Tibial nerve (tissue), 4 donors: ENCODE measurements around the gene RWDD4. TPM values are rescaled to one million over a fixed set of nuclear protein-coding genes. Genes with fewer than 3 reads are reported as not detected.
A peak's percentile ranks its signal among the peaks of the same experiment; 100 is the strongest.

Experiments
- DNase-seq, 2 donors: peaks; one replicate each; pipeline ENCODE4 v3.0.0-alpha.2; 2019; ENCODE audit warnings: low spot score in 2 of 2
- H3K27ac ChIP-seq, 4 donors: fragments of 200-600 bp; sonication (generic) in 3 of 4; one replicate each; pipeline ENCODE4 v1.5.1; 2017 to 2019; ENCODE audit warnings: mild to moderate bottlenecking in 1 of 4
- H3K27me3 ChIP-seq, 2 donors: fragments of 200-600 bp; sonication (generic) in 1 of 2; one replicate each; pipeline versions ENCODE4 v1.5.1 to v1.6.0; 2017 to 2019
- H3K36me3 ChIP-seq, 3 donors: fragments of 200-600 bp; sonication (generic); one replicate each; pipeline ENCODE4 v1.5.1; 2018 to 2019
- H3K4me1 ChIP-seq, 4 donors: fragments of 200-600 bp; sonication (generic) in 3 of 4; one replicate each; pipeline ENCODE4 v1.5.1; 2017 to 2019
- H3K4me3 ChIP-seq, 4 donors: fragments of 200-600 bp; sonication (generic) in 3 of 4; one replicate each; pipeline ENCODE4 v1.5.1; 2017 to 2019; ENCODE audit warnings: mild to moderate bottlenecking in 1 of 4, moderate library complexity in 1 of 4
- H3K9me3 ChIP-seq, 4 donors: fragments of 200-600 bp; sonication (generic) in 3 of 4; one replicate each; pipeline ENCODE4 v1.5.1; 2017 to 2019
- EP300 ChIP-seq, 2 donors: sonication (generic); formaldehyde crosslinking; IDR thresholded peaks; one replicate each; pipeline ENCODE4 v1.6.1; 2017; ENCODE audit warnings: antibody characterized with exemption in 2 of 2, mild to moderate bottlenecking in 1 of 2
- POLR2A ChIP-seq, 2 donors: fragments of 450-650 bp; IDR thresholded peaks; one replicate each; pipeline ENCODE4 v1.6.1; 2017; ENCODE audit warnings: antibody characterized with exemption in 2 of 2, mild to moderate bottlenecking in 2 of 2, moderate library complexity in 2 of 2
- WGBS, 2 donors: methylation state at CpG; one replicate each; pipeline ENCODE4 v1.1.5; 2018; 5-methylcytosine and 5-hydroxymethylcytosine counted together
- total RNA-seq, 4 donors: library from RNA; depleted of rRNA; stranded (reverse); fragments of >200 nt; gene quantifications; one replicate each; pipeline ENCODE4 v1.1.0, GENCODE V29; 2016
- TF ChIP-seq, protein P1 (sequence below), 5 experiments: fragments of 200-600 bp in 3 of 5; fragments of 450-650 bp in 2 of 5; sonication (generic) in 3 of 5; IDR thresholded peaks; one replicate each; pipeline ENCODE4 v1.5.1; 2016 to 2019; ENCODE audit warnings: antibody characterized with exemption in 5 of 5, mild to moderate bottlenecking in 3 of 5, moderate library complexity in 2 of 5

Gene RWDD4
- total RNA-seq, 4 donors from 2014 or later = 19.8 to 24.9 (median 24.8) TPM

DNA sequence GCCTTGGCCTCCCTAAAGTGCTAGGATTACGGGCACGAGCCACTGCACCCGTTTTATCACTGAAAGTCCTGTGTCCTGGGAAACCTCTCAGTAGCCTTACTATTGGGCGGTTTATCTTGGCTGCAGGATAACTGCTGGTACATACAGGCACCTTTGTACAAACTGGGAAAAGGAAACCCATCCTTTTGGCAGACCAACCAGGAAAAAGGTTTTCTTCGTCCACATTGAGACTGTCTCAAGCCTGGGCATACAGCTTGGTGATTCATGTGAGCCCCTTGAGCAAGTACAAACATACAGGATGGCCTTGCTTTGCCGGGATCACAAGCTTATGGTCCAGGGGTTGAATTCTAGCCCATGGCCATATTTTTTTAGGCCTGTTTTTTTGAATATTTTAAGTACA, 32.8 kb downstream of the RWDD4 start:
- TF ChIP-seq, protein P1, sequence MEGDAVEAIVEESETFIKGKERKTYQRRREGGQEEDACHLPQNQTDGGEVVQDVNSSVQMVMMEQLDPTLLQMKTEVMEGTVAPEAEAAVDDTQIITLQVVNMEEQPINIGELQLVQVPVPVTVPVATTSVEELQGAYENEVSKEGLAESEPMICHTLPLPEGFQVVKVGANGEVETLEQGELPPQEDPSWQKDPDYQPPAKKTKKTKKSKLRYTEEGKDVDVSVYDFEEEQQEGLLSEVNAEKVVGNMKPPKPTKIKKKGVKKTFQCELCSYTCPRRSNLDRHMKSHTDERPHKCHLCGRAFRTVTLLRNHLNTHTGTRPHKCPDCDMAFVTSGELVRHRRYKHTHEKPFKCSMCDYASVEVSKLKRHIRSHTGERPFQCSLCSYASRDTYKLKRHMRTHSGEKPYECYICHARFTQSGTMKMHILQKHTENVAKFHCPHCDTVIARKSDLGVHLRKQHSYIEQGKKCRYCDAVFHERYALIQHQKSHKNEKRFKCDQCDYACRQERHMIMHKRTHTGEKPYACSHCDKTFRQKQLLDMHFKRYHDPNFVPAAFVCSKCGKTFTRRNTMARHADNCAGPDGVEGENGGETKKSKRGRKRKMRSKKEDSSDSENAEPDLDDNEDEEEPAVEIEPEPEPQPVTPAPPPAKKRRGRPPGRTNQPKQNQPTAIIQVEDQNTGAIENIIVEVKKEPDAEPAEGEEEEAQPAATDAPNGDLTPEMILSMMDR (IDR thresholded peaks at IDR 0.05) = no peak
- no peak for TF ChIP-seq POLR2A (IDR thresholded peaks at IDR 0.05)
- TF ChIP-seq EP300 (IDR thresholded peaks at IDR 0.05) = no peak
- H3K4me3 ChIP-seq = no peak overlapping the region
- H3K36me3 ChIP-seq = no peaks in the 10 kb centered on the region
- 82 to 86% methylated on average over 6 of the region's 6 CpGs for WGBS, 2 donors
- peaks cover 0 to 4% (median 0%) of the 10 kb centered on the region in 4 donors for H3K4me1 ChIP-seq
- DNase-seq = no peak
- no peaks in the 10 kb centered on the region for H3K9me3 ChIP-seq
- no peaks in the 10 kb centered on the region for H3K27me3 ChIP-seq
- H3K27ac ChIP-seq = no peak overlapping the region

DNA sequence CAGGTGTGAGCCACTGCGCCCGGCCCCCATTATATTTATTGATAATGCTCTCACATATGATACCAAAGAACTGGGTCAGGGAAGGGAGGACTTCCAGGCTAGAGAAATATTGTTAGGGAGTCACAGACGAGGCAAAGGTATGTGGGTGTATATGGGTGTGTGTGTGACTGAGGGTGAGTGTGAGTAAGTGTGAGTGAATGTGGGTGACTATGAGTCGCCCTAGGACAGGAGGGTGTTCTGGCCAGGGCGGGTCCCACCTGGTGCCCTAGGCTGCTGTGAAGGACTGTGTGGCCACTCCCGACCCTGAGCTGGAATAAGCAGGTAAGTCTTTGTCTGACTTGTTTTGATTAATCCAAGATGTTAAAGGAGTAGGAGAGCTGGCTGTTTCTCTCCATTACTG, 34.4 kb downstream of the RWDD4 start:
- WGBS, 2 donors = 83 to 94% methylated on average over 6 of the region's 6 CpGs
- no peak for DNase-seq
- TF ChIP-seq POLR2A (IDR thresholded peaks at IDR 0.05) (no peak), EP300 (IDR thresholded peaks at IDR 0.05) (no peak)
- TF ChIP-seq, protein P1 (IDR thresholded peaks at IDR 0.05) = no peak
- Histone ChIP-seq H3K27me3 (no peaks in the 10 kb centered on the region), H3K27ac (no peak overlapping the region), H3K4me1 (peaks cover 0 to 12% (median 0%) of the 10 kb centered on the region in 4 donors), H3K9me3 (no peaks in the 10 kb centered on the region), H3K36me3 (no peaks in the 10 kb centered on the region), H3K4me3 (no peak overlapping the region)

DNA sequence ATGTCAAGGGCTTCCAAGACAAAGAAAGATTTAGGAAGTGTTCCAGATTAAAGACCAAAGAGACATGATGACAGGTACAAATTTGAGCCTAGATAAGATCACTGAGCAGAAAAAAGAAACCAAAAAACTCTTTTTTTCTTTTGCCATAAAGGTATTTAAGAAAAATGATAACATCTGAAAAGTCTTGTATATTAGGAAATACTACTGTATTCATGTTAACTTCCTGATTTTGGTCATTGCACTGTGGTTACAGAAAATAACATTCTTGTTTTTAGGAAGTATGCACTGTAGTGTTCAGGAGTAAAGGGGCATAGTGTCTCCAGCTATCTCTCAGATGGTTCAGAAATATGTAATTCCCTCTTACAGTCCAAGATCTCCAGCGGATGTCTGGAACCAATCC, 37.1 kb downstream of the RWDD4 start:
- H3K4me1 ChIP-seq = peaks cover 0 to 18% (median 0%) of the 10 kb centered on the region in 4 donors

DNA sequence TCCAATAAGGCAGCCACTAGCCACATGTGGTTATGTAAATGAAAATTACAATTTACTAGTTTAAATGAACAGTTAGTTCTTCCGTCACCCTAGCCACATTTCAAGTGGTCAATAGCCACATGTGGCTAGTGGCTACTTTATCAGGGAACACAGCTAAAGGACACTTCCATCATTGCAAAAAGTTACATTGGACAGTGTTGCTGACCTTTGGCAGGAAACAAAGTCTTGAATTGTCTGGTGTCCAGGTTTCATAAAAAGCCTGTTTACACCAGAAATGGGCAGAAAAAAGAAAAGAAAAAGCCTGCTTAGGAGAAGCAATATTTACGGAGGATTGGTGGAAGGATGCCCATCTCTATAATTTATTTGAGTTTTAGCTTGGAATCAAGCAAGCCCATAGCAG, 38.6 kb downstream of the RWDD4 start:
- no peaks in the 10 kb centered on the region for H3K27me3 ChIP-seq
- H3K36me3 ChIP-seq = no peaks in the 10 kb centered on the region
- WGBS, 2 donors = 62 to 73% methylated on average over 2 of the region's 2 CpGs
- DNase-seq = no peak
- no peak for TF ChIP-seq POLR2A (IDR thresholded peaks at IDR 0.05)
- TF ChIP-seq, protein P1 (IDR thresholded peaks at IDR 0.05) = no peak
- TF ChIP-seq EP300 (IDR thresholded peaks at IDR 0.05) = no peak
- H3K4me1 ChIP-seq = peaks cover 0 to 18% (median 0%) of the 10 kb centered on the region in 4 donors
- H3K9me3 ChIP-seq = no peaks in the 10 kb centered on the region
- no peak overlapping the region for H3K4me3 ChIP-seq
- H3K27ac ChIP-seq = no peak overlapping the region

More for the DNA sequence above, 37.1 kb downstream of the RWDD4 start:
- no peak overlapping the region for H3K4me3 ChIP-seq
- TF ChIP-seq EP300 (IDR thresholded peaks at IDR 0.05) (no peak), POLR2A (IDR thresholded peaks at IDR 0.05) (no peak)
- TF ChIP-seq, protein P1 (IDR thresholded peaks at IDR 0.05) = no peak
- 73 to 79% methylated on average over 1 of the region's 1 CpG for WGBS, 2 donors
- no peak for DNase-seq
- H3K27me3 ChIP-seq = no peaks in the 10 kb centered on the region
- H3K9me3 ChIP-seq = no peaks in the 10 kb centered on the region
- no peaks in the 10 kb centered on the region for H3K36me3 ChIP-seq
- no peak overlapping the region for H3K27ac ChIP-seq

DNA sequence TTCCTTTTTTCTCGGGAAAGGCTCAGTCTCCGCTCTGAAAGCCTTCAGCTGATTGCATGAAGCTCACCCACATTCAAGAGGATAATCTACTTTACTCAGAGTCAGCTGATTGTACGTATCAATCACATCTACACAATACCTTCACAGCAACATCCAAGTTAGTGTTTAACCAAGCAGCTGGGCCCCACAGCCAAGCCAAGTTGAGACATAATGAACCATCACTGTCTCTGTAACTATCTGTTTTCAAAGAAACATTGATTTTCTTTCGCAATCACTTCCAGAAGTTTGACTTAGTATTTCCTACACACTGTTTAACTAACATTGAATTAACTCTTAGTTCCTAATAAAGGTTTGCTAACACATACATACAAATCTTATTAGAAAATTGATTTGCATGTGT, 40.3 kb downstream of the RWDD4 start:
- no peak for DNase-seq
- TF ChIP-seq EP300 (IDR thresholded peaks at IDR 0.05) (peak in 1 of 2 donors; percentile 15), POLR2A (IDR thresholded peaks at IDR 0.05) (no peak)
- Histone ChIP-seq H3K4me3 (no peak overlapping the region), H3K4me1 (peaks cover 0 to 18% (median 0%) of the 10 kb centered on the region in 4 donors), H3K9me3 (no peaks in the 10 kb centered on the region), H3K27me3 (no peaks in the 10 kb centered on the region), H3K36me3 (no peaks in the 10 kb centered on the region), H3K27ac (no peak overlapping the region)
- 71 to 78% methylated on average over 4 of the region's 4 CpGs for WGBS, 2 donors

DNA sequence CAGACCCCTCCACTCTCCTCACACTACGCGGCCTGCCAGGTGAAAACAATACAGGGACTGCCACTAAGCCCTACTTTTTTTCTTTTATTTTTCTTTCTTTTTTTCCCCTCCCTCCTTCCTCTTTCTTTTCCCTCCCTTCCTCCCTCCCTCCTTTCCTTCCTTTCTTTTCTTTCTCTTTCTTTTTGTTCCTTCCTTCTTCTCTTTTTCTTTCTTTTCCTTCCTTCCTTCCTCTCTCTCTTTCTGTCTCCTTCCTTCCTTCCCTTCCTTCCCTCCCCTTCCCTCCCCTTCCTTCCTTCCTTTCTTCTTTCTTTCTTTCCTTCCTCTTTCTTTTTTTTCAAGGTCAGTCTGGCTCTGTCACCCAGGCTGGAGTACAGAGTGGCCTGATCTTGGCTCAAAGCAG, 41.9 kb downstream of the RWDD4 start:
- TF ChIP-seq EP300 (IDR thresholded peaks at IDR 0.05) (no peak), POLR2A (IDR thresholded peaks at IDR 0.05) (no peak)
- TF ChIP-seq, protein P1 (IDR thresholded peaks at IDR 0.05) = no peak
- H3K4me1 ChIP-seq = peaks cover 0 to 18% (median 0%) of the 10 kb centered on the region in 4 donors
- H3K9me3 ChIP-seq = no peaks in the 10 kb centered on the region
- 93% methylated on average over 2 of the region's 2 CpGs for WGBS, 2 donors
- no peaks in the 10 kb centered on the region for H3K27me3 ChIP-seq
- no peak for DNase-seq
- H3K4me3 ChIP-seq = no peak overlapping the region
- no peak overlapping the region for H3K27ac ChIP-seq
- H3K36me3 ChIP-seq = no peaks in the 10 kb centered on the region
